HG02763 (cell line): ENCODE data around the gene ADGRL2.

ENCODE experiments used
- ATAC-seq: cut with Tn5 transposase; IDR thresholded peaks from one replicate; pipeline ENCODE4 v1.9.1; 2021; ENCODE audit warnings: mild to moderate bottlenecking, moderate library complexity; ENCODE audit not compliant: unreplicated experiment

ADGRL2 gene

GRCh38 chr1:81805537-81806431 lies 5.0 kb downstream of the ADGRL2 start:
- no peak for ATAC-seq

- ATAC-seq, result no peak
Measured at GRCh38 chr1:81806432-81806770, 5.7 kb downstream of the ADGRL2 start.

GRCh38 chr1:81808760-81809159 lies 8.0 kb downstream of the ADGRL2 start:
- no peak for ATAC-seq

GRCh38 chr1:81809808-81810207 lies 9.1 kb downstream of the ADGRL2 start:
- no peak for ATAC-seq

- no peak for ATAC-seq
Measured at GRCh38 chr1:81811757-81812371, 11.1 kb downstream of the ADGRL2 start.

GRCh38 chr1:81812712-81813111 lies 12.0 kb downstream of the ADGRL2 start:
- ATAC-seq, result no peak

GRCh38 chr1:81813691-81814090 lies 13.0 kb downstream of the ADGRL2 start:
- ATAC-seq, result no peak

GRCh38 chr1:81819613-81820012 lies 18.9 kb downstream of the ADGRL2 start:
- no peak for ATAC-seq

- no peak for ATAC-seq
Measured at GRCh38 chr1:81820765-81821164, 20.0 kb downstream of the ADGRL2 start.

GRCh38 chr1:81823082-81823481 lies 22.3 kb downstream of the ADGRL2 start:
- ATAC-seq, result no peak

- ATAC-seq, result no peak
Measured at GRCh38 chr1:81824759-81825158, 24.0 kb downstream of the ADGRL2 start.

GRCh38 chr1:81827942-81828341 lies 27.2 kb downstream of the ADGRL2 start:
- no peak for ATAC-seq

- ATAC-seq, result no peak
Measured at GRCh38 chr1:81832573-81832972, 31.8 kb downstream of the ADGRL2 start.

- no peak for ATAC-seq
Measured at GRCh38 chr1:81833722-81834121, 33.0 kb downstream of the ADGRL2 start.

GRCh38 chr1:81834268-81834667 lies 33.5 kb downstream of the ADGRL2 start:
- ATAC-seq, result no peak

GRCh38 chr1:81834921-81835698 lies 34.4 kb downstream of the ADGRL2 start:
- ATAC-seq, result no peak

GRCh38 chr1:81836007-81836626 lies 35.4 kb downstream of the ADGRL2 start:
- no peak for ATAC-seq

- ATAC-seq, result no peak
Measured at GRCh38 chr1:81838600-81839218, 38.0 kb downstream of the ADGRL2 start.

- no peak for ATAC-seq
Measured at GRCh38 chr1:81840805-81841204, 40.1 kb downstream of the ADGRL2 start.

- no peak for ATAC-seq
Measured at GRCh38 chr1:81841795-81842194, 41.1 kb downstream of the ADGRL2 start.

GRCh38 chr1:81844477-81844876 lies 43.7 kb downstream of the ADGRL2 start:
- ATAC-seq, result no peak
